ENCODE data around the gene CXCL17.

CXCL17 gene

DNA sequence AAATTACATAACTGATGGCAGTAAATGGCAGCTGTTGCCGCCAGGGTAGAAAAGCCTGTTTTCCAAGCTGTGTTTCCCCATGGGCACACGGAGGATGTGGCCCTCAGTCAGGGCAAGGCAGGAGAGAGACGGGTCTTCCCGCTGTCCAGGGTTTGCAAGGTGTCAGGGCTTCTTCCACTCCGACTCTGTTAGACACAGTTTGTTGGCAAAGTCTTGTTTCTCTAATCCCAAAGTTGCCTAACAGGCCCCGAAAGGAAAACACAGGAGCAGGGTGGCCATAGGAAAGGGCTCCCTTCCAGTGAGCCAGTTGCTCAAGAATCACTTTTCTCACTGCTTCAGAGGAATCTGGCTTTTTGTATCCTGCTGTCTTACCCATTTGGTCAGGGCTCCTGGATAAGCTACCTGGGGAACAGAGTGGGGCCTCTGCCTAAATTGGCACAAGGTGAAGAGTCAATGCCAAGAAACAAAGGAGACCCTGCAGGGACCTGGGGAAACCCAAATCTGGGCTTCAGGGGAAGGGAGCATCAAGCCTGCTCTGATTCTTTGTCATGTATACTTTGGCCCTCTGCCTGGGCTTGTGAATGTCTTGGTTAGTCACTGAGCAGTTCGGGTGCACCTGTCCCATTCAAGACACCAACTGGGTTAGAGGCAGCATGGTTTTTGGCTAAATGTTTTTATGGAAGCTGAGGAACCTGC is 29.0 kb upstream of the CXCL17 start:
- TF ChIP-seq, protein P1, sequence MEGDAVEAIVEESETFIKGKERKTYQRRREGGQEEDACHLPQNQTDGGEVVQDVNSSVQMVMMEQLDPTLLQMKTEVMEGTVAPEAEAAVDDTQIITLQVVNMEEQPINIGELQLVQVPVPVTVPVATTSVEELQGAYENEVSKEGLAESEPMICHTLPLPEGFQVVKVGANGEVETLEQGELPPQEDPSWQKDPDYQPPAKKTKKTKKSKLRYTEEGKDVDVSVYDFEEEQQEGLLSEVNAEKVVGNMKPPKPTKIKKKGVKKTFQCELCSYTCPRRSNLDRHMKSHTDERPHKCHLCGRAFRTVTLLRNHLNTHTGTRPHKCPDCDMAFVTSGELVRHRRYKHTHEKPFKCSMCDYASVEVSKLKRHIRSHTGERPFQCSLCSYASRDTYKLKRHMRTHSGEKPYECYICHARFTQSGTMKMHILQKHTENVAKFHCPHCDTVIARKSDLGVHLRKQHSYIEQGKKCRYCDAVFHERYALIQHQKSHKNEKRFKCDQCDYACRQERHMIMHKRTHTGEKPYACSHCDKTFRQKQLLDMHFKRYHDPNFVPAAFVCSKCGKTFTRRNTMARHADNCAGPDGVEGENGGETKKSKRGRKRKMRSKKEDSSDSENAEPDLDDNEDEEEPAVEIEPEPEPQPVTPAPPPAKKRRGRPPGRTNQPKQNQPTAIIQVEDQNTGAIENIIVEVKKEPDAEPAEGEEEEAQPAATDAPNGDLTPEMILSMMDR (IDR thresholded peaks at IDR 0.05; ENCODE audit: low read depth, low read length) = no peak
- no peak for DNase-seq (ENCODE audit: extremely low read depth, low read depth)

GRCh38 chr19:42469311-42470235 is 26.8 kb upstream of the CXCL17 start:
- no peak for DNase-seq (ENCODE audit: extremely low read depth, low read depth)
- TF ChIP-seq, protein P1 (IDR thresholded peaks at IDR 0.05; ENCODE audit: low read depth, low read length) = no peak

- TF ChIP-seq, protein P1 (IDR thresholded peaks at IDR 0.05; ENCODE audit: low read depth, low read length) = no peak
- DNase-seq (ENCODE audit: extremely low read depth, low read depth) = peak; percentile 57
Observed at GRCh38 chr19:42468273-42468796, 25.6 kb upstream of the CXCL17 start.

DNA sequence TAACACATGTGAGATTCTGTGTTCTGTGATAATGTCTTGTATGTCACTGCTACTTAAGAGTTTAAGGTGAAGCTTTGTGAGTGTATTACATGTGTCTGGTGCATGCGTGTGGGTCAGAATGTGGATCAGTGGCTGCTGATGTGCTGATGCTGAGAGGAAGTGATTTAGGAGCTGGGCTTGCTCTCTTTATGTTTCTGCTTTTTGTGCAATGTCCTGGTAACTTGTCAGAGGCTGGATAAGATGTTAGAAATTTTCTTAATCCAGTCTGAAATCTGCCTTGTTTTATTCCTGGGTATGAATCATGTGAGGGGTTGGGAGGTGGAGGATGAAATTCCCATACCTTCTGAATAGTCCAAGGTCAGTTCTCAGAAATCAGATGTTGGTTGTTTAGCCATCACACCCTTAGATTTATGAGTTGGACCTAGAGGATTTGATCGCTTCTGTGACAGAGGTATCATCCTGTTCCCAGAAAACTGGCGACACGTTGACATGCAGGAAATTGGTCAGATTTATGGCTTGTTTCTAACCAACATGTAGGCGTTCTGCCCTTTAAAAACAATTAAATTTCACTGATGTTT is 24.5 kb upstream of the CXCL17 start:
- TF ChIP-seq, protein P1 (IDR thresholded peaks at IDR 0.05; ENCODE audit: low read depth, low read length) = no peak
- DNase-seq (ENCODE audit: extremely low read depth, low read depth) = no peak

GRCh38 chr19:42466521-42467182 is 23.9 kb upstream of the CXCL17 start:
- DNase-seq (ENCODE audit: extremely low read depth, low read depth) = no peak
- TF ChIP-seq, protein P1 (IDR thresholded peaks at IDR 0.05; ENCODE audit: low read depth, low read length) = no peak

GRCh38 chr19:42465827-42466280 is 23.1 kb upstream of the CXCL17 start:
- no peak for DNase-seq (ENCODE audit: extremely low read depth, low read depth)
- TF ChIP-seq, protein P1 (IDR thresholded peaks at IDR 0.05; ENCODE audit: low read depth, low read length) = no peak

All from AG09319 (cell line).